ENCODE data around the gene MARCHF6. TPM values are rescaled to one million over a fixed set of nuclear protein-coding genes. Genes with fewer than 3 reads are reported as not detected.

MARCHF6 gene
- total RNA-seq, 1 donor = 53.9 TPM

- H3K9me3 ChIP-seq (ENCODE audit: low read depth, low read length) = no peaks in the 10 kb centered on the region
- no peak overlapping the region for H2AFZ ChIP-seq (ENCODE audit: low read length)
- H3K79me2 ChIP-seq (ENCODE audit: insufficient read depth, low read length) = no peaks in the 10 kb centered on the region
- TF ChIP-seq CTCF (IDR thresholded peaks at IDR 0.05; ENCODE audit: extremely low read depth, low read depth, low read length) = no peak
- H3K27ac ChIP-seq (ENCODE audit: low read depth, low read length) = no peak overlapping the region
- H3K36me3 ChIP-seq (ENCODE audit: insufficient read depth, low read length) = no peaks in the 10 kb centered on the region
- DNase-seq (ENCODE audit: insufficient read length, low spot score, missing footprints) = no peak
- H4K20me1 ChIP-seq (ENCODE audit: insufficient read depth, low read length) = no peaks in the 10 kb centered on the region
- no peak overlapping the region for H3K4me2 ChIP-seq (ENCODE audit: insufficient read depth, low read length)
- H3K4me3 ChIP-seq (ENCODE audit: insufficient read depth, low read length) = no peak overlapping the region
- no peaks in the 10 kb centered on the region for H3K27me3 ChIP-seq (ENCODE audit: insufficient read depth, low read length)
- no peaks in the 10 kb centered on the region for H3K4me1 ChIP-seq (ENCODE audit: insufficient read depth, low read length)
Observed at GRCh38 chr5:10315824-10316509, 37.5 kb upstream of the MARCHF6 start.

DNA sequence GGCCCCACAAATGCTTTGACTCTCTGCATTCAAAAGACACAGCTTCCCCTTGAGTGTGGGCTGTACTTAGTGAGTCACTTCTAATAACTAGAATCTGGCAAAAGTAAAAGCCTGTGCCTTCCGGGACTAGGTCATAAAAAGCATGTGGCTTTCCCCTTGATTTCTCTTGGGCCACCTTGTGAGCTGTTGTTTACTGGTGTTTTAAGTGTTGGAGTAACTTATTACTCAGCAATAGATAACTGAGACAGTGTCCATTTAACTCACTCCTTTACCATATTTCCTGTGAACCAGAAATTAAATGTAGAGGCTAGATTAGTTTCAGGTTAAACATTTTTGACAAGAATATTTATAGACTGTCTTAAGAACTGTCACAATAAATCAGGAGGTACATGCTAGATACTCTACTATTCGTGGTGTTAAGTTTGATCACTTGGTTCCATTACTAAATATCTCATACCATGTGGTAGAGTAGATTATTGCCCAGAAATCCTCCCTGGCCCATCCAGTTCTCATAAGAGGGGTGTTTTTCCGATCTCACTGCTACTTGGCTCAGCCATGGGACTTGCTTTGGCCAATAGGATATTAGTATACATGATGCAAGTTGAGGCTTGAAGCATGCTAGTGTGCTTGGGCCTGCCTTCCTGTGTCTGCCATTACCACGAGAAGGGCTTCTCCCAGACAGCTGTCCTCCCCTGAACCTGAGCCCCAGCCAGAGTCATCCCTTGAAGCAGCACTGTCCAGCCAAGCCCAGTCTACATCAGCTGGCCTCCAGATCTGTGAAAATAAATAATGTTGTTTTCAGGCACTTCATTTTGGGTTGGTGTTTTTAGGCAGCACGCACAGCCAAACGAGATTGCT, 35.4 kb upstream of the MARCHF6 start:
- TF ChIP-seq CTCF (IDR thresholded peaks at IDR 0.05; ENCODE audit: extremely low read depth, low read depth, low read length) = no peak
- no peak overlapping the region for H3K4me3 ChIP-seq (ENCODE audit: insufficient read depth, low read length)
- H3K36me3 ChIP-seq (ENCODE audit: insufficient read depth, low read length) = no peaks in the 10 kb centered on the region
- no peaks in the 10 kb centered on the region for H3K27me3 ChIP-seq (ENCODE audit: insufficient read depth, low read length)
- H3K4me1 ChIP-seq (ENCODE audit: insufficient read depth, low read length) = no peaks in the 10 kb centered on the region
- H4K20me1 ChIP-seq (ENCODE audit: insufficient read depth, low read length) = no peaks in the 10 kb centered on the region
- H3K4me2 ChIP-seq (ENCODE audit: insufficient read depth, low read length) = no peak overlapping the region
- no peak for DNase-seq (ENCODE audit: insufficient read length, low spot score, missing footprints)
- no peak overlapping the region for H2AFZ ChIP-seq (ENCODE audit: low read length)
- H3K79me2 ChIP-seq (ENCODE audit: insufficient read depth, low read length) = no peaks in the 10 kb centered on the region
- no peaks in the 10 kb centered on the region for H3K9me3 ChIP-seq (ENCODE audit: low read depth, low read length)
- no peak overlapping the region for H3K27ac ChIP-seq (ENCODE audit: low read depth, low read length)

DNA sequence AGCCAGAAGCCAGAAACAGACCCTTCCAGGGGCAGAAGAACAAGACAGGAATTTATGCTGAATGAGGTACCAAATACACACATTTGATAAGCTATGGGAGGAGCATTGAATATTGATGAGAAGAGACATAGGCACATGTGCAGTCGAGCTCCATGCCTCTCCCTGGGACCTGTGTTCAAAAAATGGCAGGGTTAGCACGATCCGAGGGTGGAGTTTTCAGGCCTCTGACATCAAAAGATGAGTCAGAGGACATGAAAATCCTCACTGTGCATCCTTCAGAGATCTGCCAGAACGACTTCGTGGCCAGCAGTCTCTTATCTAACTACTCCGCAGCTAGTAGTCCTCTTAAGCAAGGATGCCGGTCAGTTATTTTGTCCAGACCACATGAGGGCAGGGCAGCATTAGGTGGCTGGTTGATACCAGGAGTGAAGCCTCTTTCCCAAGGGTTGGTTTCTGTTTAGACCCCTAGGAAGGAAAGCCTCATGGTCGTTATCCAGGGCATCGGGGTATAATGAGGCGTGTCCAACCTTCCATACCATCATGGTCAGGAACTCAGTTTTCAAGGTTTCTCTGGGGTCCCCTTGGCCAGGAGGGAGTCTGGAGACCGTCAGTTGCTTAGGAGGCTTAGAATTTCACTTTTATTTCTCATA, 34.2 kb upstream of the MARCHF6 start:
- no peak for DNase-seq (ENCODE audit: insufficient read length, low spot score, missing footprints)
- no peak overlapping the region for H3K4me3 ChIP-seq (ENCODE audit: insufficient read depth, low read length)
- no peaks in the 10 kb centered on the region for H3K79me2 ChIP-seq (ENCODE audit: insufficient read depth, low read length)
- no peaks in the 10 kb centered on the region for H3K9me3 ChIP-seq (ENCODE audit: low read depth, low read length)
- H2AFZ ChIP-seq (ENCODE audit: low read length) = no peak overlapping the region
- H3K27ac ChIP-seq (ENCODE audit: low read depth, low read length) = no peak overlapping the region
- TF ChIP-seq CTCF (IDR thresholded peaks at IDR 0.05; ENCODE audit: extremely low read depth, low read depth, low read length) = no peak
- H3K36me3 ChIP-seq (ENCODE audit: insufficient read depth, low read length) = no peaks in the 10 kb centered on the region
- H4K20me1 ChIP-seq (ENCODE audit: insufficient read depth, low read length) = no peaks in the 10 kb centered on the region
- H3K4me2 ChIP-seq (ENCODE audit: insufficient read depth, low read length) = no peak overlapping the region
- H3K4me1 ChIP-seq (ENCODE audit: insufficient read depth, low read length) = no peaks in the 10 kb centered on the region
- no peaks in the 10 kb centered on the region for H3K27me3 ChIP-seq (ENCODE audit: insufficient read depth, low read length)

- H3K4me1 ChIP-seq (ENCODE audit: insufficient read depth, low read length) = no peaks in the 10 kb centered on the region
- H3K36me3 ChIP-seq (ENCODE audit: insufficient read depth, low read length) = no peaks in the 10 kb centered on the region
- no peak overlapping the region for H3K27ac ChIP-seq (ENCODE audit: low read depth, low read length)
- no peak overlapping the region for H3K4me3 ChIP-seq (ENCODE audit: insufficient read depth, low read length)
- no peaks in the 10 kb centered on the region for H4K20me1 ChIP-seq (ENCODE audit: insufficient read depth, low read length)
- no peak overlapping the region for H3K4me2 ChIP-seq (ENCODE audit: insufficient read depth, low read length)
- no peaks in the 10 kb centered on the region for H3K9me3 ChIP-seq (ENCODE audit: low read depth, low read length)
- H3K79me2 ChIP-seq (ENCODE audit: insufficient read depth, low read length) = no peaks in the 10 kb centered on the region
- H2AFZ ChIP-seq (ENCODE audit: low read length) = no peak overlapping the region
- no peak for DNase-seq (ENCODE audit: insufficient read length, low spot score, missing footprints)
- TF ChIP-seq CTCF (IDR thresholded peaks at IDR 0.05; ENCODE audit: extremely low read depth, low read depth, low read length) = no peak
- no peaks in the 10 kb centered on the region for H3K27me3 ChIP-seq (ENCODE audit: insufficient read depth, low read length)
Observed at GRCh38 chr5:10320793-10321192, 32.7 kb upstream of the MARCHF6 start.

Data from osteoblast (primary cell).